Cardiac septum (tissue), 1 donor: Measurements from ENCODE around the gene FOXM1. TPM values are rescaled to one million over a fixed set of nuclear protein-coding genes. Genes with fewer than 3 reads are reported as not detected.

Source experiments
- DNase-seq: peaks from one replicate; pipeline ENCODE4 v3.0.0-alpha.2; 2020; ENCODE audit warnings: low spot score
- intact Hi-C: fragments of 100-400 bp; cut with DNase I; formaldehyde crosslinking; loops from one replicate; pipeline ENCODE4 v1.14.0; 2022
- long read RNA-seq: library from polyadenylated mRNA; unstranded; transcript quantifications from one replicate; pipeline ENCODE4 v2.0.0, GENCODE V29; 2021
- total RNA-seq: library from RNA; stranded (reverse); fragmentation: NEBNext Ultra II Directional; extraction: Animal tissue kit (Norgen Biotek cat#: 25700); gene quantifications from one replicate; pipeline ENCODE4 v1.2.1, GENCODE V29; 2021
- donor health status: DM: no; HTN: no; CAD: no.

FOXM1 gene
- 0.24 TPM for total RNA-seq
- long read RNA-seq: 0 reads

- intact Hi-C loops: no loop called here
- DNase-seq: peak; percentile 96
Measured at GRCh38 chr12:2877047-2877952, at the start of gene FOXM1, which contains the start of gene RHNO1. Gene FOXM1, minus strand, starts transcription at chr12:2877174. Its CDS starts 2,696 bp downstream, at chr12:2874478. Gene RHNO1, plus strand, starts transcription at chr12:2877223. Its CDS starts 8,144 bp downstream, at chr12:2885367.

GRCh38 chr12:2925322-2925995, 48.5 kb upstream of the FOXM1 start:
- no peak for DNase-seq
- intact Hi-C loops: loop anchor here (5.0 kb wide), 1 partner anchor 158 kb away; no protein-coding TSS in a partner anchor

- no peak for DNase-seq
- intact Hi-C loops: no loop called here
Measured at GRCh38 chr12:2924019-2924418, 47.0 kb upstream of the FOXM1 start.

- no peak for DNase-seq
- intact Hi-C loops: no loop called here
Measured at GRCh38 chr12:2923057-2923456, 46.1 kb upstream of the FOXM1 start.

GRCh38 chr12:2922329-2922728, 45.4 kb upstream of the FOXM1 start:
- intact Hi-C loops: no loop called here
- DNase-seq: no peak

GRCh38 chr12:2919249-2919648, 42.3 kb upstream of the FOXM1 start:
- DNase-seq: no peak
- intact Hi-C loops: no loop called here

GRCh38 chr12:2912216-2912575, 35.2 kb upstream of the FOXM1 start:
- DNase-seq: no peak
- intact Hi-C loops: no loop called here

GRCh38 chr12:2904260-2904659, 27.3 kb upstream of the FOXM1 start:
- no peak for DNase-seq
- intact Hi-C loops: no loop called here

GRCh38 chr12:2902272-2902880, 25.4 kb upstream of the FOXM1 start:
- intact Hi-C loops: no loop called here
- DNase-seq: no peak

- no peak for DNase-seq
- intact Hi-C loops: no loop called here
Measured at GRCh38 chr12:2900642-2901041, 23.7 kb upstream of the FOXM1 start.

- DNase-seq: no peak
- intact Hi-C loops: no loop called here
Measured at GRCh38 chr12:2897418-2897817, 20.4 kb upstream of the FOXM1 start.

- DNase-seq: no peak
- intact Hi-C loops: no loop called here
Measured at GRCh38 chr12:2895511-2895910, 18.5 kb upstream of the FOXM1 start.

- intact Hi-C loops: no loop called here
- DNase-seq: no peak
Measured at GRCh38 chr12:2895051-2895451, 18.1 kb upstream of the FOXM1 start.

- intact Hi-C loops: loop anchor here (5.0 kb wide), 1 partner anchor 64 kb away; the partner anchor contains the start of gene TEAD4
- DNase-seq: no peak
Measured at GRCh38 chr12:2893007-2893406, 16.0 kb upstream of the FOXM1 start.

- no peak for DNase-seq
- intact Hi-C loops: loop anchor here (5.0 kb wide), 1 partner anchor 65 kb away; the partner anchor contains the start of gene TEAD4
Measured at GRCh38 chr12:2892246-2892645, 15.3 kb upstream of the FOXM1 start.

GRCh38 chr12:2891240-2892053, 14.5 kb upstream of the FOXM1 start:
- peak; percentile 82 for DNase-seq
- intact Hi-C loops: loop anchor here (5.0 kb wide), 1 partner anchor 66 kb away; the partner anchor contains the start of gene TEAD4

- DNase-seq: peak; percentile 99
- intact Hi-C loops: loop anchor here (5.0 kb wide), 1 partner anchor 67 kb away; the partner anchor contains the start of gene TEAD4
Measured at GRCh38 chr12:2890388-2891239, 13.6 kb upstream of the FOXM1 start, which contains the start of gene TULP3. Gene TULP3, plus strand, starts transcription at chr12:2890891. Its CDS starts 57 bp downstream, at chr12:2890948.

GRCh38 chr12:2890001-2890387, 13.0 kb upstream of the FOXM1 start:
- intact Hi-C loops: loop anchor here (5.0 kb wide), 1 partner anchor 67 kb away; the partner anchor contains the start of gene TEAD4
- DNase-seq: no peak
